ENCODE measurements around the gene DESI1. TPM values are rescaled to one million over a fixed set of nuclear protein-coding genes. Genes with fewer than 3 reads are reported as not detected.

DESI1 gene
- polyA plus RNA-seq, 1 donor from 2014 or later = 27.5 TPM

Small RNAs within 50 kb of the gene (small RNA-seq; reads per million reads assigned to genes)
- gene RF00019 = 0 to 1.2 (median 0) reads per million in 3 experiments

Other genes starting within 250 kb of the DESI1 start
- gene TEF, start 239.1 kb downstream of the DESI1 start, polyA plus RNA-seq = 4.1 and 4.9 TPM in 2 replicates
- gene TOB2, start 174.2 kb downstream of the DESI1 start, polyA plus RNA-seq = 8.2 and 9.1 TPM in 2 replicates
- 148 and 153 TPM in 2 replicates for gene PHF5A, start 152.4 kb downstream of the DESI1 start, polyA plus RNA-seq
- 72.3 and 88.2 TPM in 2 replicates for gene ACO2, start 151.9 kb downstream of the DESI1 start, polyA plus RNA-seq
- gene POLR3H, start 76.6 kb downstream of the DESI1 start, polyA plus RNA-seq = 28.0 and 35.8 TPM in 2 replicates
- gene CSDC2, start 60.0 kb downstream of the DESI1 start, polyA plus RNA-seq = 7.1 and 10.3 TPM in 2 replicates
- 55.5 and 61.6 TPM in 2 replicates for gene PMM1, start 31.2 kb downstream of the DESI1 start, polyA plus RNA-seq
- 397 and 398 TPM in 2 replicates for gene XRCC6, start 252 bp upstream of the DESI1 start, polyA plus RNA-seq
- gene SNU13, start 67.8 kb upstream of the DESI1 start, polyA plus RNA-seq = 192 and 203 TPM in 2 replicates
- 0.34 TPM in 1 of 2 replicates, not detected in the other for gene MEI1, start 78.5 kb upstream of the DESI1 start, polyA plus RNA-seq
- gene CCDC134, start 179.6 kb upstream of the DESI1 start, polyA plus RNA-seq = 2.2 and 6.6 TPM in 2 replicates
- gene SREBF2, start 212.1 kb upstream of the DESI1 start, polyA plus RNA-seq = 73.0 and 87.3 TPM in 2 replicates

Data from neural cell (in vitro differentiated cells).